GM12873 (cell line): ENCODE data around the gene CRTC1.

Experiments
- CTCF ChIP-seq: IDR thresholded peaks from 2 replicates; pipeline ENCODE4 v1.5.1; 2012; ENCODE audit warnings: low read depth, mild to moderate bottlenecking, moderate library complexity, low read length, control low read depth; ENCODE audit not compliant: insufficient read depth; ENCODE audit errors: missing control alignments

CRTC1 gene

GRCh38 chr19:18735752-18736151 is 52.3 kb downstream of the CRTC1 start:
- TF ChIP-seq CTCF: no peak

GRCh38 chr19:18736415-18737336 is 53.2 kb downstream of the CRTC1 start:
- no peak for TF ChIP-seq CTCF

GRCh38 chr19:18737337-18737953 is 54.0 kb downstream of the CRTC1 start:
- TF ChIP-seq CTCF: no peak

GRCh38 chr19:18737954-18738351 is 54.5 kb downstream of the CRTC1 start:
- no peak for TF ChIP-seq CTCF

- TF ChIP-seq CTCF: no peak
These were observed 55.6 kb downstream of the CRTC1 start for GRCh38 chr19:18738961-18739690.

GRCh38 chr19:18741124-18742121 is 57.9 kb downstream of the CRTC1 start:
- no peak for TF ChIP-seq CTCF
